Astrocyte (in vitro differentiated cells and primary cell): ENCODE data around the gene PEAK1. TPM values are rescaled to one million over a fixed set of nuclear protein-coding genes. Genes with fewer than 3 reads are reported as not detected.

Source experiments
- DNase-seq: peaks from one replicate; pipeline ENCODE4 v3.0.0-alpha.2; 2010; ENCODE audit warnings: low read depth
- FAIRE-seq: peaks from 2 replicates; lab custom pipeline; 2011; peaks lifted over from hg19 to GRCh38; lab: Jason Lieb, UNC
- H2AFZ ChIP-seq: 2 replicates; pipeline ENCODE4 v1.6.0; 2012; ENCODE audit warnings: low read depth, low read length, inconsistent platforms
- H3K27ac ChIP-seq: 2 replicates; pipeline ENCODE4 v1.5.1; 2011; ENCODE audit warnings: low read depth, low read length, inconsistent platforms
- H3K27me3 ChIP-seq: 2 replicates; pipeline ENCODE4 v1.6.0; 2011; ENCODE audit warnings: low read length, inconsistent platforms; ENCODE audit not compliant: insufficient read depth
- H3K36me3 ChIP-seq: 2 replicates; pipeline ENCODE4 v1.5.1; 2011; ENCODE audit warnings: low read length, inconsistent platforms; ENCODE audit not compliant: insufficient read depth
- H3K4me1 ChIP-seq: 2 replicates; pipeline ENCODE4 v1.5.1; 2011; ENCODE audit warnings: low read length, inconsistent platforms; ENCODE audit not compliant: insufficient read depth
- H3K4me2 ChIP-seq: 2 replicates; pipeline ENCODE4 v1.6.0; 2012; ENCODE audit warnings: low read length, inconsistent platforms
- H3K4me3 ChIP-seq: 2 replicates; pipeline ENCODE4 v1.5.1; 2011; ENCODE audit warnings: low read depth, mild to moderate bottlenecking, low read length, inconsistent platforms; ENCODE audit not compliant: insufficient read depth
- H3K79me2 ChIP-seq: 2 replicates; pipeline ENCODE4 v1.6.0; 2012; ENCODE audit warnings: mild to moderate bottlenecking, low read length, inconsistent platforms; ENCODE audit not compliant: insufficient read depth
- H3K9ac ChIP-seq: 2 replicates; pipeline ENCODE4 v1.6.0; 2012; ENCODE audit warnings: mild to moderate bottlenecking, low read length, inconsistent platforms
- H3K9me3 ChIP-seq: 2 replicates; pipeline ENCODE4 v1.5.1; 2012; ENCODE audit warnings: low read depth, mild to moderate bottlenecking, low read length, inconsistent platforms; ENCODE audit not compliant: insufficient read depth
- H4K20me1 ChIP-seq: 2 replicates; pipeline ENCODE4 v1.6.0; 2012; ENCODE audit warnings: low read length, inconsistent platforms; ENCODE audit not compliant: insufficient read depth
- H3K27ac Mint-ChIP-seq: one replicate; pipeline ENCODE4 v1.8.0; 2021; ENCODE audit warnings: mild to moderate bottlenecking, mixed read lengths; ENCODE audit not compliant: unreplicated experiment
- H3K27me3 Mint-ChIP-seq: one replicate; pipeline ENCODE4 v1.8.0; 2021; ENCODE audit warnings: low read depth, mixed read lengths; ENCODE audit not compliant: unreplicated experiment
- H3K36me3 Mint-ChIP-seq: one replicate; pipeline ENCODE4 v1.8.0; 2021; ENCODE audit warnings: low read depth, mixed read lengths; ENCODE audit not compliant: unreplicated experiment
- H3K4me1 Mint-ChIP-seq: one replicate; pipeline ENCODE4 v1.8.0; 2021; ENCODE audit warnings: low read depth, mixed read lengths; ENCODE audit not compliant: unreplicated experiment
- H3K4me3 Mint-ChIP-seq: one replicate; pipeline ENCODE4 v1.8.0; 2021; ENCODE audit warnings: mild to moderate bottlenecking, moderate library complexity, mixed read lengths; ENCODE audit not compliant: unreplicated experiment
- H3K9me3 Mint-ChIP-seq: one replicate; pipeline ENCODE4 v1.8.0; 2021; ENCODE audit warnings: mild to moderate bottlenecking, mixed read lengths; ENCODE audit not compliant: unreplicated experiment
- EZH2 ChIP-seq: IDR thresholded peaks from 2 replicates; pipeline ENCODE4 v1.6.1; 2012; ENCODE audit warnings: mild to moderate bottlenecking, low read length, inconsistent platforms; ENCODE audit not compliant: insufficient read depth
- total RNA-seq: library from RNA; stranded (reverse); gene quantifications from 2 replicates; pipeline ENCODE4 v1.2.1, GENCODE V29; 2021
- TF ChIP-seq, protein P1 (sequence below): IDR thresholded peaks from 2 replicates; pipeline ENCODE4 v1.5.1; 2011; ENCODE audit warnings: low read depth, mild to moderate bottlenecking, inconsistent platforms, low read length, moderate library complexity; ENCODE audit not compliant: insufficient read depth

Gene PEAK1
- total RNA-seq, 1 donor from 2014 or later = 62.3 TPM

DNA sequence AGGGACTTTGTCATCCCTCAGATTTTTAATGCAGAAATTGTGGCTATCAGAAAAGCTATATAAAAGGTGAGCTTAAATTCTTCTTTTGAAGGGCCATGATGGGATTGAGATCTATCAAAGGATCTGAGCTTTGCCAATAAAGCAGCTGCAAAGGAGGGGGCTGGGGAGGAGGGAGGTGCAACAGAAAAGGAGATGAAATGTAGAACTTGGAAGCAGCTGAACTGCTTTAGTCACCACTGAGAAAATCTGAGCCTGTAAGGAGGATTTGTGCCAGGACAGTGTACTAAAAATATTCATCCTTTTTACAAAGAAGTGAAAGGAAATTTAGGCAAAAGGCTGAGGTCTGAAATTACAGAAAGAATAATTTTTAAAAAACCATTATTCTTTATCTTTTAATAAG is 359.4 kb downstream of the PEAK1 start:
- peaks cover 81% of the 10 kb centered on the region for H3K79me2 ChIP-seq
- H3K9ac ChIP-seq = no peak overlapping the region
- no peak overlapping the region for H3K27ac Mint-ChIP-seq

DNA sequence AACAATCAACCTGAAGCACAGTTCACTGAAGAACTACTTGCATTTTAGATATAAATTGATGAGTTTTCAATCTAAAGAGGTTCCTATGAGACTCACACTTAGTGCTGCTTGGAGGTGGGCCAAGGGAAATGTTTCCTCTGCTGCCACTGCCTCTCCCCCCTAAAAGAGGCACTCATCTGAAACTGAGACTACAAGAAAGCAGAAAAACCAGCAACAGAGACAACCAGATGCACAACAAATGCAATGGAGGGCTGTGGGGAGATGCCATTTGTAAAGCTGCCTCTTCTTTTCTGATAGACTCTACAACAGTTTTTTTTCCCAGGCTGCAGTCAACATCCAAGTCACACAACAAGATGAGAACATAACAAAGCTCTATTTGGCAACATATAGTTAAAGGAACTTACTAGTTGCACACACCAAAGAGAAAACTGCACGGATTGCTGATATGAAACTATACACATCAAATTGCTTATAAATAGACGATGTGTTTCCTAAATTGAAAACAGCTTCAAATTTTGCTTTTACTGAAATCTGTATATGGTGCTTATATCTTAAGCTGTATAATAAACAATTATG is 360.0 kb downstream of the PEAK1 start:
- DNase-seq = no peak
- Histone ChIP-seq H3K27ac (no peak overlapping the region), H3K27me3 (no peaks in the 10 kb centered on the region), H3K4me3 (no peak overlapping the region), H3K4me2 (peak overlapping the region; percentile 19), H3K36me3 (no peaks in the 10 kb centered on the region), H3K9me3 (no peaks in the 10 kb centered on the region), H3K9ac (no peak overlapping the region), H2AFZ (no peak overlapping the region), H3K79me2 (peaks cover 82% of the 10 kb centered on the region), H4K20me1 (peaks cover 76% of the 10 kb centered on the region), H3K4me1 (peaks cover 18% of the 10 kb centered on the region)
- H3K4me1 Mint-ChIP-seq = peaks cover 42% of the 10 kb centered on the region
- no peaks in the 10 kb centered on the region for H3K36me3 Mint-ChIP-seq
- FAIRE-seq = no peak
- no peaks in the 10 kb centered on the region for H3K27me3 Mint-ChIP-seq
- no peak overlapping the region for H3K27ac Mint-ChIP-seq
- H3K9me3 Mint-ChIP-seq = no peaks in the 10 kb centered on the region
- H3K4me3 Mint-ChIP-seq = no peak overlapping the region
- TF ChIP-seq, protein P1, sequence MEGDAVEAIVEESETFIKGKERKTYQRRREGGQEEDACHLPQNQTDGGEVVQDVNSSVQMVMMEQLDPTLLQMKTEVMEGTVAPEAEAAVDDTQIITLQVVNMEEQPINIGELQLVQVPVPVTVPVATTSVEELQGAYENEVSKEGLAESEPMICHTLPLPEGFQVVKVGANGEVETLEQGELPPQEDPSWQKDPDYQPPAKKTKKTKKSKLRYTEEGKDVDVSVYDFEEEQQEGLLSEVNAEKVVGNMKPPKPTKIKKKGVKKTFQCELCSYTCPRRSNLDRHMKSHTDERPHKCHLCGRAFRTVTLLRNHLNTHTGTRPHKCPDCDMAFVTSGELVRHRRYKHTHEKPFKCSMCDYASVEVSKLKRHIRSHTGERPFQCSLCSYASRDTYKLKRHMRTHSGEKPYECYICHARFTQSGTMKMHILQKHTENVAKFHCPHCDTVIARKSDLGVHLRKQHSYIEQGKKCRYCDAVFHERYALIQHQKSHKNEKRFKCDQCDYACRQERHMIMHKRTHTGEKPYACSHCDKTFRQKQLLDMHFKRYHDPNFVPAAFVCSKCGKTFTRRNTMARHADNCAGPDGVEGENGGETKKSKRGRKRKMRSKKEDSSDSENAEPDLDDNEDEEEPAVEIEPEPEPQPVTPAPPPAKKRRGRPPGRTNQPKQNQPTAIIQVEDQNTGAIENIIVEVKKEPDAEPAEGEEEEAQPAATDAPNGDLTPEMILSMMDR = no peak
- TF ChIP-seq EZH2 = no peak

More for the DNA sequence above, 359.4 kb downstream of the PEAK1 start:
- H3K36me3 Mint-ChIP-seq = no peaks in the 10 kb centered on the region
- H4K20me1 ChIP-seq = peaks cover 74% of the 10 kb centered on the region
- no peak overlapping the region for H3K4me2 ChIP-seq
- H3K9me3 Mint-ChIP-seq = no peaks in the 10 kb centered on the region
- peaks cover 21% of the 10 kb centered on the region for H3K4me1 ChIP-seq
- H3K4me3 Mint-ChIP-seq = no peak overlapping the region
- H3K27me3 Mint-ChIP-seq = no peaks in the 10 kb centered on the region
- H3K4me3 ChIP-seq = no peak overlapping the region
- H3K4me1 Mint-ChIP-seq = peaks cover 44% of the 10 kb centered on the region
- H3K27me3 ChIP-seq = no peaks in the 10 kb centered on the region
- H3K9me3 ChIP-seq = no peaks in the 10 kb centered on the region
- TF ChIP-seq EZH2 = no peak
- TF ChIP-seq, protein P1 = no peak
- no peaks in the 10 kb centered on the region for H3K36me3 ChIP-seq
- FAIRE-seq = no peak
- no peak overlapping the region for H2AFZ ChIP-seq
- DNase-seq = peak; percentile 42
- no peak overlapping the region for H3K27ac ChIP-seq

DNA sequence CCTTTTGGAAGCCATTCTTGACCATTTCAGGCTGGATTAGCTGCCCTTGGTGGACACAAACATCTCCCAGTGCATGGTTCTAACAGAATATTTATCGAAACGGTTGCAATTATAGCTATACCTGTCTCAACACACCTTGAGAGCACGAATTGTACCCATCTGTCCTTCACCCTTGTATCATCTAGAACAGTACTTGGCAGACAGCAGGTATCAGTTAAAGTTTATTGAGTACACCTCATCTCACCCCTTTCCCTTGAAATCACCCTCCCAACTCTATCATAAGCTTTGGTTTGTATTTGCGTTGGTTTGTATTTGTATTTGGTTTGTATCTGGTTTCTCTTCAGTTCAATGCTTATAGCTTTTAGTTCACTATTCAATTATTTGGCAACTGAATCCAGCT is 361.4 kb downstream of the PEAK1 start:
- Mint-ChIP-seq H3K27me3 (no peaks in the 10 kb centered on the region), H3K4me1 (peaks cover 38% of the 10 kb centered on the region), H3K27ac (no peak overlapping the region), H3K36me3 (peaks cover 5% of the 10 kb centered on the region), H3K9me3 (no peaks in the 10 kb centered on the region), H3K4me3 (no peak overlapping the region)
- H3K4me3 ChIP-seq = no peak overlapping the region
- H3K27me3 ChIP-seq = no peaks in the 10 kb centered on the region
- H3K4me2 ChIP-seq = no peak overlapping the region
- no peak for TF ChIP-seq EZH2
- TF ChIP-seq, protein P1 = no peak
- no peak overlapping the region for H3K27ac ChIP-seq
- peaks cover 75% of the 10 kb centered on the region for H4K20me1 ChIP-seq
- H3K9ac ChIP-seq = no peak overlapping the region
- no peaks in the 10 kb centered on the region for H3K9me3 ChIP-seq
- peaks cover 82% of the 10 kb centered on the region for H3K79me2 ChIP-seq
- peaks cover 11% of the 10 kb centered on the region for H3K4me1 ChIP-seq
- H3K36me3 ChIP-seq = no peaks in the 10 kb centered on the region
- no peak for FAIRE-seq
- no peak for DNase-seq
- no peak overlapping the region for H2AFZ ChIP-seq
